Stimulated activated CD4-positive, alpha-beta T cell treated with anti-CD3 and anti-CD28 coated beads, Interleukin-4, amount 100 ng/mL, for 4 hours (primary cell): Measurements from ENCODE around the gene OR5D18.
"Not testable (repeated sequence)": the region's sequence is repeated elsewhere in the genome, so short reads cannot be mapped to it uniquely, and the experiment has no call there.

Experiments
- DNase-seq, 2 experiments: peaks; one replicate each; pipeline ENCODE4 v3.0.0-alpha.2; 2020

The OR5D18 gene

DNA sequence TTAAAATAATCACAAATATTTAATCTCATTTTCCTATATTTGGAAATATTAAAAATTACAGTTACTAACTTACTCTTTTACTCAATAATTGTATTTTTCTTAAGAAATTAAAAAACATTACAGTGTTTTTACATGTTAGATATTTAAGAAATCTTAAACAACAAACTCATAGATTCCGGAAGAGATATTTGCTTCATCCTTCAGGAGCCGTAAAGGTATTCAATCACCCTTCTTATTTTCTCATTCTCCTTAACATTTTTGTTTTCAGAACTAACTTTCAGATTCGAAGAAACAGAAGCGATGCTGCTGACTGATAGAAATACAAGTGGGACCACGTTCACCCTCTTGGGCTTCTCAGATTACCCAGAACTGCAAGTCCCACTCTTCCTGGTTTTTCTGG, at the start of gene OR5D18:
Gene OR5D18 (plus strand): TSS at position 301 of the 400 bp plus-strand sequence. CDS start 0 bp downstream, at position 301.
- DNase-seq: no peak

DNA sequence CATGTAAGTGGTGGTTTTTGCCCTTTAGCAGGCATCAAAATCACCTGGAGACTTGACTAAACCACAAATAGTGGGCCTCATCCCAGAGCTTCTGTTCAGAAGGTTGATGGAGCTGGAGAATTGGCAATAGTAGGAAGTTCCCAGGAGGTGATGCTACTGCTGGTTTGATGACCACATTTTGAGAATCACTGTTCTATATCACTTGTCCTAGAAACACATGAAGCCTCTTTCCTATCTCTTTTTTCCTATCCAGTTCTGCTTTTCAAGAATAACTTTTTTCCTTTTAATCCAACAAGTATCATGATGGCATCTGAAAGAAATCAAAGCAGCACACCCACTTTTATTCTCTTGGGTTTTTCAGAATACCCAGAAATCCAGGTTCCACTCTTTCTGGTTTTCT, 46.3 kb upstream of the OR5D18 start, which contains the start of gene OR5D13:
Gene OR5D13 (plus strand): TSS at position 301 of the 400 bp plus-strand sequence. CDS start 0 bp downstream, at position 301.
- DNase-seq: no peak

DNA sequence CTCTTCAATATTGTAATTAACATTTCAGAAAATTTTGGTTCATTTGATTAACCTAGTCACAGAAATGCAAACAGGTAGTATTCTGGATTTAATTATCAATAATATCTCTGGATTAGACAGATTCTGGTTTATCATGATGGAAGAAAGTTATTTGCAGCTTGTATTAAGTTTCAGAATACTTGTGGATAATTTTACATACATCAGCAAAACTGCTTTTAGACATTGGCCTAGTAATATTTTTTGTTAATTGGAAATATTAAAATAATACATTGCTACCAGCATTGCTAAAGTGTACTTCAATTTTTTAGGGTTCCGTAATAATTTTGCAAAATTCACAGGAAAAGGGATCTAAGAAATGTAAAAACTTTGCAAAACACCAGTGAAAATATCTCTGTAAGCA, 27.8 kb upstream of the OR5D18 start:
- DNase-seq: no peak

DNA sequence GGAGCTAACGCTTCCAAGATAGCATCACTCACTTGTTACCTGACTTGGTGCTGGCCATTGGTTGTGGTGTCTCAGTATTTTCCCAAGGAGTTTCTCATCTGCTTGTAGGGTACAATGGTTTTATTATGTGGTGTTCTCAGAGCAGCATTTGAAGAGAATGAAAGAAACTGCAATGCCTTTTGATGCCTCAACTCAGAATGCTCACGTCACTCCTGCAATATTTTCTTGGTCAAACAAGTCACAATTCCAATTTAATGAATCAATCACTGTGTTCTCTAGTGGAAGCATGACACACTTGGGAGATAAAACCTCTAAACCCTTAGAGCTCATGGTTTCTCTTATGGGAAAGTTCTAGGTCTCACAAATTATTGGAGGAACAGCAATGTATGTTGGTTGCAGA, 26.1 kb upstream of the OR5D18 start:
- DNase-seq: no peak

DNA sequence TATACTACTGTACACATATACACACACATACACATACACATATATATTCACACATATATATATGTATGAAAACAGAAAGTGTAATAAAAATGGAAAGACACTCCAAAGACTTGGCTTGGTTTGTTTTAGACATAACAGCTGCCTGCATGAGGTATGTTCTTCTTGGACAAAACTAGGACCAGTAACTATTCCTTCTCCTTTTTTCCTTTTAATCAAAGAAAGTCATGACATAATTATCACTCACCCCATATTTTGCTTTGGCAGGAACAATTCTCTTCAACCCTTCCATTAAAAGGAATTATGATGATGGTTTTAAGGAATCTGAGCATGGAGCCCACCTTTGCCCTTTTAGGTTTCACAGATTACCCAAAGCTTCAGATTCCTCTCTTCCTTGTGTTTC, 24.2 kb upstream of the OR5D18 start, which contains the start of gene OR5D14:
Gene OR5D14 (plus strand): TSS at position 301 of the 400 bp plus-strand sequence. CDS start 0 bp downstream, at position 301.
- DNase-seq: no peak

DNA sequence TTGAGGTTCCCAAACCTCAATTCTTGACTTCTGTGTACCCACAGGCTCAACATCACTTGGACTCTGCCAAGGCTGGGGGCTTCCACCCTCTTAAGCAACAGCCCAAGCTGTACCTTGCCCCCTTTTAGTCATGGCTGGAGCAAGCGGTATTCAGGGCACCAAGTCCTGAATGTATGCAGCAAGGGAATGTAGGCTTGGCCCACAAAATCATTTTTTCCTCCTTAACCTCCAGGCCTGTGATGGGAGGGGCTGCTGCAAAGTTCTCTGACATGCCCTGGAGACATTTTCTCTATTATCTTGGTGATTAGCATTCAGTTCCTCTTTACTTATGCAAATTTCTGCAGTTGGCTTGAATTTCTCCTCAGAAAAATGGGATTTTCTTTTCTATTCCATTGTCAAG, 13.2 kb upstream of the OR5D18 start:
- DNase-seq: no peak

DNA sequence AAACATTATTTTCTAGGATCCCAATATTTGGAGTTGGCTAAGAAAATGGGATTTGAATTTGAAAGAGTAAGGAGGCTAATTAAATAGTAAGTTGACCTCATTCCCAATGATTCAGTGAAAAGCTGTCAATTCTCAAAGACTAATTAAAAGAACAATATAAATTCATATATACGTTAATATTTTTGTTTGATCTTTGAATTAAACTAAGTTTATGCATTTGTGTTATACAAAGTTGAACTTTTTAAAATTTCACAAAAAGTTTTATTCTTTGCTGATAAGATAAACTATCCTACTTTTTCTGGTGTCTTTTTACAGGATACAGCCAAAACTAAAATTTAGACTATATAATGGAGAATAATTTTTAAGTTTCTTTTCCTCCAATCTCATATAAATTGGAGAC, 8.4 kb upstream of the OR5D18 start, which contains the start of gene OR5L1:
Gene OR5L1 (plus strand): TSS at position 301 of the 400 bp plus-strand sequence. CDS start 100 bp downstream, outside the sequence.
- DNase-seq: no peak

DNA sequence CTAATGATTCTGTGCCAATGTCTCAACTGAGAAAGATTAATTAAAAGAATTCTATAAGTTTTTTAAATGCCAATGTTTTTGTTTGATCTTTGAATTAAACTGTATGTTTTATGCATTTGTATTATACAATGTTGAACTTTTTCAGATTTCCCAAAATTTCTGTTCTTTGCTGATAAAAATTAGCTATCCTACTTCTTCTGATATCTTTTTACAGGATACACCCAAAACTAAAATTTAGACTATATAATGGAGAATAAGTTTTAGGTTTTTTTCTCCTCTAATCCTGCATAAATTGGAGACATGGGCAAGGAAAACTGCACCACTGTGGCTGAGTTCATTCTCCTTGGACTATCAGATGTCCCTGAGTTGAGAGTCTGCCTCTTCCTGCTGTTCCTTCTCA, 7.5 kb downstream of the OR5D18 start, which contains the start of gene OR5L2:
Gene OR5L2 (plus strand): TSS at position 301 of the 400 bp plus-strand sequence. CDS start 0 bp downstream, at position 301.
- no peak for DNase-seq

DNA sequence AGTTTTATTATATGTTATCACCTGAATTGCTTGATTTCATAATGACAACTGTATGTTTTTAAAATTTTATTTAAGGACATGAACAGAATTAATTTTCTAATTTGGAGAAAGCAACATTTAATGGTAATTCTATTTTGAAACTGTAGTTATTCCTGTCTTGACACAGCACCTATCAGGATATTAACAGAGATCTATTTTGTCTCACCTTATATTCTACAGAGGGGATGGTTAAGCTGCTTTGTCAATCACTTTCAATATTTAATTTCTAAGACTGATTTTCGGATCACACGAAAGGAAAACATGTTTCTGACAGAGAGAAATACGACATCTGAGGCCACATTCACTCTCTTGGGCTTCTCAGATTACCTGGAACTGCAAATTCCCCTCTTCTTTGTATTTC, 19.0 kb downstream of the OR5D18 start, which contains the start of gene OR5D16:
Gene OR5D16 (plus strand): TSS at position 301 of the 400 bp plus-strand sequence. CDS start 0 bp downstream, at position 301.
- DNase-seq: no peak

DNA sequence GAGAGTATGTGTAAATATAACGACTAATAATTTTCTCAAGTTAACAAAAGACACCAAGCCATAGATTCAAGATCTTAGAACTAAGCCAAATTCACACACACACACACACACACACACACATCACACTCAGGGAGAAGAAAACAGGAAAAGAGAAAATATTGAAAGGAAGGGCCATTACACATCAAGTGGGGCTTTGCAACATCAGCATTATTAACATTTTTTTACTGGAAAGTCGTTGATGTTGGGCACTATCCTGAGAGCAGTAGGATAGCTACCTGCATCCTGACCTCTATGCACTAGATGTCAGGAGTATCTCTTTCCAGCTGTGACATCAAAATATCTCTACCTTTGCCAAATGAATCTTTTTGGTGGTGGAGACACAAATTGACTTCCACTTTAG, 28.0 kb downstream of the OR5D18 start:
- no peak for DNase-seq

DNA sequence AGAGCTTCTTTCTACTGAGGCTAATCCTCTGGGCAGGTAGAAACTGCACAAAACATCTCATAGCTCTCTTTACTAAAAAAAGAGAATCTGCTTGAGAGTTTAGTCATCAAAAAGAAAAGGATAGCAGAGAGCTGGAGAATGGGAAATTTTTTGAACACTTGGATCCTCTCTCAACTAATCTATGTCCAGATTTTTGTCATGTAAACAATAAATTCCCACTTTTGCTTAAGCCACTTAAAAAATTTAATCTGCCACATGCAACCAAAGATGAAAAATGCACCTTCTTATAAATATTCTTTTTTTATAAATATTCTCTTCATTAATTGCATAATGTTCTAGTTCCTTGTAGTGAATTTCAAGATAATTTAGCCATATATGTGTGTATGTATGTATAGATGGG, 29.6 kb downstream of the OR5D18 start:
- no peak for DNase-seq

DNA sequence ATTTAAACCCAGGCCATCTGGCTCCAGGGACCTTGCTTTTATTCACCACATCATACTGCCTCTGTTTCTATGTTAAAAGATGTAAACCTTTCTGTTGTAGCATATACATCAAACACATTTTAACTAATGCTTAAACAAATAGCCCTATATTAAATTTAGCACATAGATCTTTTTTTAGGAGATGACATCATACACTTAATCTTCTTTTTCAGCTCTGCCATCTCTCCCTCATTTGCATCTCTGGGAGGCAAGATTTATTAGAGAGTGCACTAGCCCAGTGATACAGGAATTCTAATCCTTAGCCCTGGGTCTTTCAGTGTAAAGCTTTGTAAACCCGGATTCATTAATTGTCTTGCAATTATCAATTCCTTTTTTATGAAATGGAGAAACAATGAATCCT, 32.7 kb downstream of the OR5D18 start:
- DNase-seq: no peak

DNA sequence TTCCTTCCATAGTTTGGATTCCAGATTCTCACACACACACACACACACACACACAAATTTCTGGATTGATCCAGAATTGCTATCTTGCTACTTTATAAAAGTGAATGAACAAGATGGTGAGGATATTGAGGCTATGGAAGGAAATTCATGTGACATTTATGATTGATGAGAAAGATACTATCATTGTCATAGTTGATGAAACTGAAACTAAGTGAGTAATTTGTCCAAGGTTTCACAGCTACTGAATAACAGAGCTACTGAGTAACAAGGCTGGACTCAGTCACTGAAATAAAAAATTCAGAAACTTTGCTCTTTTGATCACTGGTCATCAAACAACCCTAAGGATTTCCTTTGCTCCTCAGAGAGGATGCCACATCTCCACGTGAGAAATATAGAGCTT, 35.3 kb downstream of the OR5D18 start:
- DNase-seq: no peak

DNA sequence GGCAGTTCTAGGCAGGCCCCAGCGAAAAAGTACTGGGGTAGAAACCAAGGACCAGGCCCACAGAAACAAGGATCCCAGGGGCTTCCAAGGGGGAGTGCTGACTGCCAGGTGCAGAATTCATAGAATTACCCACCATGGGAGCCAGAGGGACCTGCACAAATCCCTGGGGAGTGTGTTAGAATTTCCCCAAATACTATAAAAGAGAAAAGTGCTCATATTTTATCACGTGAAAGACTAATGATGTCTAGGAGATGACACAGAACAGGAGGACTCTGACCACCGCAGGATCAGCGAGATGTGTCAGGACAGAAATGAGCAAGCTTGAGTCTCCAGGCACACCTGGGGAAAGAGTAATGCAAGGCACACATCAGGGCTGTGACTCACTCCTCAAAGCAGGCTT, 47.9 kb downstream of the OR5D18 start:
- not testable (repeated sequence) for DNase-seq
